SKM-1 treated with dmso at 0.1 percent for 144 hours (cell line): Measurements from ENCODE around the gene USP37.

Experiments used
- DNase-seq: peaks from one replicate; lab custom pipeline; 2025; ENCODE audit not compliant: unreplicated experiment; lab: John Stamatoyannopoulos, UW

The USP37 gene

DNA sequence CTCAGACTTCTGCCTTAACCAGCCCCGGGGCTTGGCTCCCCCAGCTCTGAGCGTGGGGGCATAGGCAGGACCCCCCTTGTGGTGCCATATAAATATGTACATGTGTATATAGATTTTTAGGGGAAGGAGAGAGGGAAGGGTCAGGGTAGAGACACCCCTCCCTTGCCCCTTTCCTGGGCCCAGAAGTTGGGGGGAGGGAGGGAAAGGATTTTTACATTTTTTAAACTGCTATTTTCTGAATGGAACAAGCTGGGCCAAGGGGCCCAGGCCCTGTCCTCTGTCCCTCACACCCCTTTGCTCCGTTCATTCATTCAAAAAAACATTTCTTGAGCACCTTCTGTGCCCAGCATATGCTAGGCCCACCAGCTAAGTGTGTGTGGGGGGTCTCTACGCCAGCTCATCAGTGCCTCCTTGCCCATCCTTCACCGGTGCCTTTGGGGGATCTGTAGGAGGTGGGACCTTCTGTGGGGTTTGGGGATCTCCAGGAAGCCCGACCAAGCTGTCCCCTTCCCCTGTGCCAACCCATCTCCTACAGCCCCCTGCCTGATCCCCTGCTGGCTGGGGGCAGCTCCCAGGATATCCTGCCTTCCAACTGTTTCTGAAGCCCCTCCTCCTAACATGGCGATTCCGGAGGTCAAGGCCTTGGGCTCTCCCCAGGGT lies 162.9 kb downstream of the USP37 start:
- DNase-seq: no peak

DNA sequence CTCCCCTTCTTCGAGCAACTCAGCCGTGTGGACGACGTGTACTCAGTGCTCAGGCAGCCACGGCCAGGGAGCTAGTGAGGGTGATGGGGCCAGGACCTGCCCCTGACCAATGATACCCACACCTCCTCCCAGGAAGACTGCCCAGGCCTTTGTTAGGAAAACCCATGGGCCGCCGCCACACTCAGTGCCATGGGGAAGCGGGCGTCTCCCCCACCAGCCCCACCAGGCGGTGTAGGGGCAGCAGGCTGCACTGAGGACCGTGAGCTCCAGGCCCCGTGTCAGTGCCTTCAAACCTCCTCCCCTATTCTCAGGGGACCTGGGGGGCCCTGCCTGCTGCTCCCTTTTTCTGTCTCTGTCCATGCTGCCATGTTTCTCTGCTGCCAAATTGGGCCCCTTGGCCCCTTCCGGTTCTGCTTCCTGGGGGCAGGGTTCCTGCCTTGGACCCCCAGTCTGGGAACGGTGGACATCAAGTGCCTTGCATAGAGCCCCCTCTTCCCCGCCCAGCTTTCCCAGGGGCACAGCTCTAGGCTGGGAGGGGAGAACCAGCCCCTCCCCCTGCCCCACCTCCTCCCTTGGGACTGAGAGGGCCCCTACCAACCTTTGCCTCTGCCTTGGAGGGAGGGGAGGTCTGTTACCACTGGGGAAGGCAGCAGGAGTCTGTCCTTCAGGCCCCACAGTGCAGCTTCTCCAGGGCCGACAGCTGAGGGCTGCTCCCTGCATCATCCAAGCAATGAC lies 163.6 kb downstream of the USP37 start:
- no peak for DNase-seq

DNA sequence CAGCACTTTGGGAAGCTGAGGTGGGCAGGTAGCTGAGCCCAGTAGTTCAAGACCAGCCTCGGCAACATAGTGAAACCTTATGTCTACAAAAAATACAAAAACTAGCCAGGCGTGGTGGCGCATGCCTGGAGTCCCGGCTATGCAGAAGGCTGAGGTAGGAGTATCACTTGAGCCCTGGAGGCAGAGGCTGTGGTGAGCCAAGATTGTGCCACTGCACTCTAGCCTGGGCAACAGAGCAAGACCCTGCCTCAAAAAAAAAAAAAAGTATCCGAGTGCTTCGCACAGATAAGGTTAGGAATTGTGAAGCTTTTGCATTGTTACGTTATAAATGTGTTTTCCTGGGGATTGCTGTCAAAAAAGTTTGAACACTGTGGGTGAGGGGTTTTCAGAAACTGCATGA lies 164.3 kb downstream of the USP37 start:
- no peak for DNase-seq

DNA sequence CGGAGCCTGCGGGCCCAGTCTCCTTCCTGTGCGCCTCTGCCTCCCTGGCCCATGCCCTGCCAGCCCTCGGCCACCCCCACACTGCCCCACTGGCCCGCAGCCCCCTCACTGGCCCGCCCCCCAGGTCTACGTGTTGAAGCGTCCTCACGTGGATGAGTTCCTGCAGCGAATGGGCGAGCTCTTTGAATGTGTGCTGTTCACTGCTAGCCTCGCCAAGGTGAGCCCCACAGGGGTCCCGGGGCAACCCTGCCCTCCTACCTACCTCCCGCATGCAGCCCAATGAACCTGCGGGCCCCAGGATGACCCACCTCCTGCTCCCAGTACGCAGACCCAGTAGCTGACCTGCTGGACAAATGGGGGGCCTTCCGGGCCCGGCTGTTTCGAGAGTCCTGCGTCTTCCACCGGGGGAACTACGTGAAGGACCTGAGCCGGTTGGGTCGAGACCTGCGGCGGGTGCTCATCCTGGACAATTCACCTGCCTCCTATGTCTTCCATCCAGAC lies 165.2 kb downstream of the USP37 start:
- no peak for DNase-seq

DNA sequence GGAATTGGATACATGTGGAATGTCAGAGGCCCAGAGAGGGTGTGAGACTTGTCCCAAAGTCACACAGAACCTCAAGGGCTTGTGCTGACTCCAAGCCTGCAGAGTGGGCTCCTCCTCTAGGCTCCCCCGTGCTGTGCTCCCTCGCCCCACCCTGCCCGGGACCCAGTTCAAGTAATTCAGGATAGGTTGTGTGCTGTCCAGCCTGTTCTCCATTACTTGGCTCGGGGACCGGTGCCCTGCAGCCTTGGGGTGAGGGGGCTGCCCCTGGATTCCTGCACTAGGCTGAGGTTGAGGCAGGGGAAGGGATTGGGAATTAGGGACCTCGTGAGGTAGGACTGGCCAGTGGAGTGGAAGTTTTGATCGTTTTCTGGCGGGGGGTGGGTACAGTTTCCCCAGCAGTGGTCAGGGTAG lies 165.7 kb downstream of the USP37 start:
- no peak for DNase-seq

DNA sequence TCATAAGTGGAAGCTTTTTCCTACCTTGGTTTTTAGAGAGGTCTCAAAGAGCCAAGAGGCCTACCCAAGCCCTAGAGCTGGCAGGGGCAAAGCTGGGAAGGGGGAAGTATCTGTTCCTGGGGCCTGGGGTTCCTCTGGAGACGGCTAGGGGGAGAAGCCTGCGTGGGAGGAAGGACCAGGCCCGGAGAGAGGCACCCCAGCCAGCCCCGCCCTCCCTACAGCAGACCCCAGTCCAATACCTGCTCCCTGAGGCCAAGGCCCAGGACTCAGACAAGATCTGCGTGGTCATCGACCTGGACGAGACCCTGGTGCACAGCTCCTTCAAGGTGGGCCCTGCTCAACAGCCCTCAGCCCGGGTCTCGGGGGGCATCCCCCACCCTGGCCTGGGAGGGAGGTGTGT lies 166.3 kb downstream of the USP37 start:
- no peak for DNase-seq

DNA sequence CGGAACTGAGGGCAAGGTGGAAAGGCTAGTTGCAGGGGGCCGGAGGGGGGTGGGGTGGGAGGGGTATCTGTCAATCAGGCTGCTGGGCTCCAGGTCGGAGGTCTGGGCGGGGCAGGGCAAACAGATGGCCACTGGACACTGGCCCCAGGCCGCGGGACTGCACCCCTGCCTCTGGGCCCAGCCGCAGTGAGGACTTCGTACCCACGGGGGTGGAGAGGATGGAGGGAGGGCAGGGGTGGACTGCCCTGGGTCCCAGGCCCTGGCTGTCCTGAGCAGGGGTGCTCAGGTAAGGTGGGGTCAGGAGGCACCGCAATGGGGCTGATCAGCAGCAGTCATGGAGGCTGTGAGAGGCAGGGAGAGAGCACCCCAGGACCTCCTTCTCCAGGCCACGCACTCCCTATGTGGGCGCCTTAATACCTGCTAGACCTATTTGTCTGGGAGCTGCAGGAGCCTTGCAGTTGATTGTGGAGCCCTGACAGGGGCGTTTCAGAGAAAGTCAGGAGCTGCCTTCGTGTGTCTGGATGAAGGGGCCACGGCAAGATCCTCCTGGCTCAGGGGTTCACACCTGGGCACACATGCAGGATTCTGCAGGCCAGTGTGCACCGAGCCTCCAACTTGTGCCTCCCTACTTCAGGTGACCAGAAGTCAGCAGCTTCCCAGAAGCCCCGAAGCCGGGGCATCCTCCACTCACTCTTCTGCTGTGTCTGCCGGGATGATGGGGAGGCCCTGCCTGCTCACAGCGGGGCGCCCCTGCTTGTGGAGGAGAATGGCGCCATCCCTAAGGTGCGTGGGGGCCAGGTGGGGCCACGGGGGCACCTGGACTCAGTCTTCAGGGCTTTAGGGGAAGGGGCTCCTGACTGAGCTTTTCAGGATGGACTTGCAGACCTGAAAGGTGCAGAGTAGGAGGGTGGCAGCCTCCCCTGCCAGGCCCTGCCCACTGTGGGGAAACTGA lies 166.9 kb downstream of the USP37 start:
- no peak for DNase-seq
